Bronchial epithelial cell (primary cell): ENCODE results near the gene GPR176. TPM values are rescaled to one million over a fixed set of nuclear protein-coding genes. Genes with fewer than 3 reads are reported as not detected.

ENCODE experiments used
- DNase-seq: peaks from one replicate; pipeline ENCODE4 v3.0.0-alpha.2; 2010; ENCODE audit warnings: low read depth
- FAIRE-seq: peaks from 2 replicates; lab custom pipeline; 2011; peaks lifted over from hg19 to GRCh38; lab: Jason Lieb, UNC
- H3K27me3 ChIP-seq: 2 replicates; pipeline ENCODE4 v1.5.1; 2011; ENCODE audit warnings: low read length; ENCODE audit not compliant: control insufficient read depth, insufficient read depth
- H3K36me3 ChIP-seq: 2 replicates; pipeline ENCODE4 v1.5.1; 2011; ENCODE audit warnings: low read length; ENCODE audit not compliant: control insufficient read depth, insufficient read depth
- H3K4me3 ChIP-seq: 2 replicates; pipeline ENCODE4 v1.5.1; 2011; ENCODE audit warnings: mild to moderate bottlenecking, low read depth, low read length, control low read depth
- total RNA-seq: library from RNA; depleted of rRNA; stranded (reverse); fragments of >200 nt; gene quantifications from 2 replicates; pipeline ENCODE4 v1.2.1, GENCODE V29; 2014
- TF ChIP-seq, protein P1 (sequence below): IDR thresholded peaks from 2 replicates; pipeline ENCODE4 v1.5.1; 2011; ENCODE audit warnings: mild to moderate bottlenecking, moderate library complexity, low read length, control low read depth, inconsistent platforms; ENCODE audit not compliant: insufficient read depth, severe bottlenecking

The GPR176 gene
- total RNA-seq, 1 donor from 2014 or later, result 3.4 TPM

DNA sequence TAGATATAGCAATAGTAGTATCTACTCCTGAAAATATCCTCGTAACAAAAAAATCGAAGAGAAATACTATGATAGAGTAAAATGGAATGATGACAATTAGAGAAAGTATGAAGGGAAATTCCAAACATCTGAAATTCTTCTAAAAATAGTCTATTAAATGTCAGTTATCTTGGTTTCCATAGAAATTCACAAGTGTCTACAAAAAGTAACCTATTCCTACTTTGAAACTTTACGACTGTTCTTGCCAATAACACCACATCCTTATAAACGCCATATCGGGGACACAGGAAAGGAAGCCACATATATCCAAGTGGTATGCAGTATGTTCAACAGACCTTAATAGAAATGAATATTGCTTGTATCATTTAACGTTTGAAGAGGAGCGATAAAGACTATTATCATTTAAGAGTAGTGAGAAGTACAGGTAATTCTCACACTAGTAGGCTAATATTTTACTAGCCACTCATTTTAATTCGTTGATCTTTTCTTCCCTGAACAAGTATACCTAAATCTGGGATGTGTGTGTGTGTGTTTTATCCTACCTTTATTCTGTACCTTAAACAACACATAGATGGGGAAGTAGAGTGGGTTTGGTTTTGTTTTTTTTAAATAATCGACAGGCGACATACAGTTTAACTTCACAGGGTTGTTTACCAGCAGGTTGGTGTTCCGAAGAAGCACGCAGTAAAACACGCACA lies 1.2 kb downstream of the GPR176 start:
- TF ChIP-seq, protein P1, sequence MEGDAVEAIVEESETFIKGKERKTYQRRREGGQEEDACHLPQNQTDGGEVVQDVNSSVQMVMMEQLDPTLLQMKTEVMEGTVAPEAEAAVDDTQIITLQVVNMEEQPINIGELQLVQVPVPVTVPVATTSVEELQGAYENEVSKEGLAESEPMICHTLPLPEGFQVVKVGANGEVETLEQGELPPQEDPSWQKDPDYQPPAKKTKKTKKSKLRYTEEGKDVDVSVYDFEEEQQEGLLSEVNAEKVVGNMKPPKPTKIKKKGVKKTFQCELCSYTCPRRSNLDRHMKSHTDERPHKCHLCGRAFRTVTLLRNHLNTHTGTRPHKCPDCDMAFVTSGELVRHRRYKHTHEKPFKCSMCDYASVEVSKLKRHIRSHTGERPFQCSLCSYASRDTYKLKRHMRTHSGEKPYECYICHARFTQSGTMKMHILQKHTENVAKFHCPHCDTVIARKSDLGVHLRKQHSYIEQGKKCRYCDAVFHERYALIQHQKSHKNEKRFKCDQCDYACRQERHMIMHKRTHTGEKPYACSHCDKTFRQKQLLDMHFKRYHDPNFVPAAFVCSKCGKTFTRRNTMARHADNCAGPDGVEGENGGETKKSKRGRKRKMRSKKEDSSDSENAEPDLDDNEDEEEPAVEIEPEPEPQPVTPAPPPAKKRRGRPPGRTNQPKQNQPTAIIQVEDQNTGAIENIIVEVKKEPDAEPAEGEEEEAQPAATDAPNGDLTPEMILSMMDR, result no peak
- DNase-seq (peak; percentile 72), FAIRE-seq (no peak)
- no peaks in the 10 kb centered on the region for H3K36me3 ChIP-seq
- no peak overlapping the region for H3K4me3 ChIP-seq
- H3K27me3 ChIP-seq, result no peaks in the 10 kb centered on the region

DNA sequence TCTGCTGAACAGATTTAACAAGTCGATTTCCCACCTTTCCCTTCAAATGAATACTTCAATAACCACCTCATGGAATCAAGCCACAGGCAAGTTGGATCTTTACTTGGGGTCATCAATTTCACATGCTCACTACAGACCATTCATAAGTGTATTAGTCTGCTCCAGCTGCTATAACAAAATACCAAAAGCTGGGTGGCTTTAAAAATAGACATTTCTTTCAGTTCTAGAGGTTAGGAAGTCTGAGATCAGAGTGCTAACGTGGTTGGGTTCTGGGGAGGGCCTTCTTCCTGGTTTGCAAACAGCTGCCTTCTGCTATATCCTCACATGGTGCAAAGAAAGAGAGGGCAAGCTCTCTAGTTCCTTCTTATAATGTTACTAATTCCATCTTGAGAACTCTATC lies 5.1 kb downstream of the GPR176 start:
- DNase-seq (no peak), FAIRE-seq (no peak)
- no peaks in the 10 kb centered on the region for H3K27me3 ChIP-seq
- no peaks in the 10 kb centered on the region for H3K36me3 ChIP-seq
- TF ChIP-seq, protein P1, result no peak
- H3K4me3 ChIP-seq, result no peak overlapping the region

DNA sequence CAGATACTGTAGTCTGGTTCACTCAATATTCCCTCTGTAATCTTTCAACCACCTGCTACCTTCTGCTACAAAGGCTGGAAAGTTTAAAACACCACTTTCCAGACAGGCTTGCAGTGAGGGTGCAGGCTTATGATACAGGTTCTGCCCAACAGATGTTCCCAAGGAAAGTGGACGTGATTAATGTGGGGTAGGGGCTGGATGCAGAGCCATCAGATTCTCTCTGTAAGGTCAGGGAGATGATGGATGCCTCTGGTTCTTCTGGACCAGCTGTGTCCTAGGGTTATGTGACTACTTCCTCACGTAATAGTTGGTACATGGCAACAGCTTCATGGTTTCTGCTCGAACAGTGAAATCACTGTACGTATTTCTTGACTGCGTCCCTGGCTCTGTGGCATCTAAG lies 11.1 kb downstream of the GPR176 start:
- no peak for FAIRE-seq
- TF ChIP-seq, protein P1, result no peak
- Histone ChIP-seq H3K36me3 (no peaks in the 10 kb centered on the region), H3K4me3 (no peak overlapping the region), H3K27me3 (no peaks in the 10 kb centered on the region)
- DNase-seq, result no peak

DNA sequence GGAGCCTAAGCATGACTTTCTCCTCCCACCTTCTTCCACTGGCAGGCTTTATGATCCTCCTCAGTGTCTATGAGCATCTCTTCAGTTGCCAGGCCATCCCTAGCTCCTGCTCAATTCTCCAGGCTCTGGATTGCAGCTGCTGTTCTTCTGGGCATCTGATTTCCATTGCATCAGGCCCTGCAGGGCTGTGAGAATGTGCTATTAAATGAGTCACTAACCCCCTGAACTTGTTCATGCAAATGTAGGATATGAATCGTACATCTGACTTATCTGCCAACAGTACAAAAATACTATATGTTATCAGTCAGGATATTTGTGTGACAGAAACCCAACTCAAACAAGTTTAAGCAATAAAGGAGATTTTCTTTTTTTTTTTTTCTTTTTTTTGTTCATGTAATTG lies 11.9 kb downstream of the GPR176 start:
- peak; percentile 13 for FAIRE-seq
- TF ChIP-seq, protein P1, result no peak
- Histone ChIP-seq H3K4me3 (no peak overlapping the region), H3K36me3 (no peaks in the 10 kb centered on the region), H3K27me3 (no peaks in the 10 kb centered on the region)
- peak; percentile 91 for DNase-seq

DNA sequence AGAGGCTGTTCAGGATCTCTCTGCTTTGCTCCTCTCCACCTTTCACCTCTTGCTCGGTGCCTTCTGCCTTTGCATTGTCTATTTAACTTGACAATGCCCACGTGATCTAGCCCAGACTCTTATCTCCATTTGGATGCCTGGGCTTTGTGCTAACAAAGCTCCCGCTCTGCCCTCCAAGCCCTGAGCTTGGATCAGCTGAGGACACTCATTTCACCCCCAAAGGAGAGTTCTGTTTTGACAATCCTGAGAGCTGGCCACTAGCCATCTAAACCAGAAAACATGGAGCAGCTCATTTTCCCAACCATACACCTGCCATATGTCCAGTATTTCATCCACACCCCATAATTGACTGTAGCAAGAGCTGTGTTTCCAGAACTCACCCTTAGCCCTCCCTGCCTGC lies 12.8 kb downstream of the GPR176 start:
- no peak for FAIRE-seq
- no peak overlapping the region for H3K4me3 ChIP-seq
- no peaks in the 10 kb centered on the region for H3K27me3 ChIP-seq
- TF ChIP-seq, protein P1, result no peak
- no peak for DNase-seq
- H3K36me3 ChIP-seq, result no peaks in the 10 kb centered on the region

DNA sequence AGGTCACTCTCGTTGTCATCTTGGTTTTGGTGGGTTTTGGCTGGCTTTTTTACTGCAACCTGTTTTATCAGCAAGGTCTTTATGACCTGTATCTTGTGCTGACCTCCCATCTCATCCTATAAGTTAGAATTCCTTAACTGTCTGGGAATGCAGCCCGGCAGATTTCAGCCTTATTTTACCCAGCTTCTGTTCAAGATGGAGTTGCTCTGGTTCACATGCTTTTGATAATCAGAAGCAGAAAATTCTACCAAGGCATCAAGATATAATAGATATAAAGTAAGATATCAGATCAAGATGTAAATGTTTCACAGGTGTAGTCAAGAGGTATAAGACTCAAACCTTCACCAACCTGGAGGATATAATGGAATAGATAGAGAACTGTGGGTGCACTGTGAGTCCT lies 16.0 kb downstream of the GPR176 start:
- TF ChIP-seq, protein P1, result no peak
- no peak for FAIRE-seq
- DNase-seq, result no peak
- Histone ChIP-seq H3K4me3 (no peak overlapping the region), H3K36me3 (no peaks in the 10 kb centered on the region), H3K27me3 (no peaks in the 10 kb centered on the region)
